Hepatocyte (in vitro differentiated cells): ENCODE data around the gene KLHL21. TPM values are rescaled to one million over a fixed set of nuclear protein-coding genes. Genes with fewer than 3 reads are reported as not detected.
"Not testable (repeated sequence)": the region's sequence is repeated elsewhere in the genome, so short reads cannot be mapped to it uniquely, and the experiment has no call there.

Source experiments
- DNase-seq: peaks from one replicate; pipeline ENCODE4 v3.0.0-alpha.2; 2016; ENCODE audit warnings: low spot score
- H2AFZ ChIP-seq: fragments of 200-600 bp; sonication (generic); 2 replicates; pipeline ENCODE4 v1.6.0; 2016; ENCODE audit warnings: antibody characterized with exemption, mild to moderate bottlenecking
- H3K27ac ChIP-seq: fragments of 200-600 bp; sonication (generic); 2 replicates; pipeline ENCODE4 v1.5.1; 2016; ENCODE audit warnings: mild to moderate bottlenecking
- H3K27me3 ChIP-seq: fragments of 200-600 bp; sonication (generic); 2 replicates; pipeline ENCODE4 v1.6.1; 2016
- H3K36me3 ChIP-seq: fragments of 200-600 bp; sonication (generic); replicated peaks from 2 replicates; pipeline ENCODE4 v1.5.1; 2016; ENCODE audit warnings: low read depth; ENCODE audit not compliant: insufficient read depth
- H3K4me1 ChIP-seq: fragments of 200-600 bp; sonication (generic); 2 replicates; pipeline ENCODE4 v1.5.1; 2016; ENCODE audit warnings: mild to moderate bottlenecking, moderate library complexity; ENCODE audit not compliant: insufficient read depth
- H3K4me2 ChIP-seq: fragments of 200-600 bp; sonication (generic); 2 replicates; pipeline ENCODE4 v1.6.0; 2016
- H3K4me3 ChIP-seq: fragments of 200-600 bp; sonication (generic); 2 replicates; pipeline ENCODE4 v1.5.1; 2016; ENCODE audit warnings: mild to moderate bottlenecking
- H3K79me2 ChIP-seq: fragments of 200-600 bp; sonication (generic); 2 replicates; pipeline ENCODE4 v1.6.0; 2017; ENCODE audit warnings: mild to moderate bottlenecking
- H3K9me2 ChIP-seq: fragments of 200-600 bp; sonication (generic); replicated peaks from 2 replicates; pipeline ENCODE4 v1.6.0; 2017; ENCODE audit warnings: mild to moderate bottlenecking; ENCODE audit not compliant: insufficient read depth
- H3K9me3 ChIP-seq: fragments of 200-600 bp; sonication (generic); 2 replicates; pipeline ENCODE4 v1.5.1; 2016; ENCODE audit warnings: low read depth, mild to moderate bottlenecking
- H4K20me1 ChIP-seq: fragments of 200-600 bp; sonication (generic); 2 replicates; pipeline ENCODE4 v1.6.0; 2016; ENCODE audit warnings: mild to moderate bottlenecking; ENCODE audit not compliant: insufficient read depth, poor library complexity, severe bottlenecking
- EZH2 ChIP-seq: fragments of 200-600 bp; sonication (generic); IDR thresholded peaks from 2 replicates; pipeline ENCODE4 v1.6.1; 2016; ENCODE audit warnings: antibody characterized with exemption, mild to moderate bottlenecking, borderline replicate concordance
- EZH2phosphoT487 ChIP-seq: fragments of 200-600 bp; sonication (generic); IDR thresholded peaks from one replicate; pipeline ENCODE4 v1.6.1; 2018; ENCODE audit warnings: antibody characterized with exemption, mild to moderate bottlenecking, low read depth, moderate library complexity; ENCODE audit not compliant: unreplicated experiment, severe bottlenecking
- WGBS: methylation state at CpG from one replicate; pipeline ENCODE4 v1.1.6; 2016; ENCODE audit warnings: low lambda C conversion rate; ENCODE audit errors: missing lambda C conversion rate; 5-methylcytosine and 5-hydroxymethylcytosine counted together
- polyA plus RNA-seq: library from polyadenylated mRNA; unstranded; fragments of >200 nt; fragmentation: Nextera tagmentation; extraction: Ambion mirVana; gene quantifications from 2 replicates; pipeline ENCODE4 v1.2.1, GENCODE V29; 2016
- total RNA-seq: library from RNA; depleted of rRNA; stranded (reverse); fragments of >200 nt; gene quantifications from 2 replicates; pipeline ENCODE4 v1.2.3, GENCODE V29; 2014
- TF ChIP-seq, protein P1 (sequence below): fragments of 200-600 bp; sonication (generic); IDR thresholded peaks from 2 replicates; pipeline ENCODE4 v1.5.1; 2016; ENCODE audit warnings: antibody characterized with exemption, mild to moderate bottlenecking; ENCODE audit not compliant: poor library complexity

Gene KLHL21
- total and polyA plus RNA-seq, 2 experiments from 2014 or later: 20.0 to 20.6 TPM

- H4K20me1 ChIP-seq: peaks cover 24% of the 10 kb centered on the region
- H3K4me1 ChIP-seq: peaks cover 33% of the 10 kb centered on the region
- no peaks in the 10 kb centered on the region for H3K9me3 ChIP-seq
- H3K27ac ChIP-seq: peak overlapping the region; percentile 100
- peaks cover 54% of the 10 kb centered on the region for H3K79me2 ChIP-seq
- H3K4me2 ChIP-seq: peak overlapping the region; percentile 88
- H3K36me3 ChIP-seq: no peaks in the 10 kb centered on the region
- H3K4me3 ChIP-seq: peak overlapping the region; percentile 95
- WGBS: 1% methylated on average over 97 of the region's 103 CpGs
- peak; percentile 71 for DNase-seq
- H2AFZ ChIP-seq: peak overlapping the region; percentile 64
- H3K9me2 ChIP-seq: no peaks in the 10 kb centered on the region
- TF ChIP-seq EZH2 (no peak), EZH2phosphoT487 (no peak)
- TF ChIP-seq, protein P1, sequence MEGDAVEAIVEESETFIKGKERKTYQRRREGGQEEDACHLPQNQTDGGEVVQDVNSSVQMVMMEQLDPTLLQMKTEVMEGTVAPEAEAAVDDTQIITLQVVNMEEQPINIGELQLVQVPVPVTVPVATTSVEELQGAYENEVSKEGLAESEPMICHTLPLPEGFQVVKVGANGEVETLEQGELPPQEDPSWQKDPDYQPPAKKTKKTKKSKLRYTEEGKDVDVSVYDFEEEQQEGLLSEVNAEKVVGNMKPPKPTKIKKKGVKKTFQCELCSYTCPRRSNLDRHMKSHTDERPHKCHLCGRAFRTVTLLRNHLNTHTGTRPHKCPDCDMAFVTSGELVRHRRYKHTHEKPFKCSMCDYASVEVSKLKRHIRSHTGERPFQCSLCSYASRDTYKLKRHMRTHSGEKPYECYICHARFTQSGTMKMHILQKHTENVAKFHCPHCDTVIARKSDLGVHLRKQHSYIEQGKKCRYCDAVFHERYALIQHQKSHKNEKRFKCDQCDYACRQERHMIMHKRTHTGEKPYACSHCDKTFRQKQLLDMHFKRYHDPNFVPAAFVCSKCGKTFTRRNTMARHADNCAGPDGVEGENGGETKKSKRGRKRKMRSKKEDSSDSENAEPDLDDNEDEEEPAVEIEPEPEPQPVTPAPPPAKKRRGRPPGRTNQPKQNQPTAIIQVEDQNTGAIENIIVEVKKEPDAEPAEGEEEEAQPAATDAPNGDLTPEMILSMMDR: no peak
- H3K27me3 ChIP-seq: no peaks in the 10 kb centered on the region
These were observed 573 bp downstream of the KLHL21 start for GRCh38 chr1:6601923-6602668.

- H3K79me2 ChIP-seq: peaks cover 62% of the 10 kb centered on the region
- H3K27me3 ChIP-seq: no peaks in the 10 kb centered on the region
- H3K4me3 ChIP-seq: peak overlapping the region; percentile 95
- peaks cover 33% of the 10 kb centered on the region for H3K4me1 ChIP-seq
- H3K9me3 ChIP-seq: no peaks in the 10 kb centered on the region
- peak overlapping the region; percentile 100 for H3K27ac ChIP-seq
- H3K4me2 ChIP-seq: peak overlapping the region; percentile 88
- WGBS: 1% methylated on average over 40 of the region's 40 CpGs
- no peaks in the 10 kb centered on the region for H3K36me3 ChIP-seq
- H2AFZ ChIP-seq: peak overlapping the region; percentile 0
- H4K20me1 ChIP-seq: peaks cover 29% of the 10 kb centered on the region
- TF ChIP-seq, protein P1: no peak
- TF ChIP-seq EZH2phosphoT487 (no peak), EZH2 (no peak)
- peak; percentile 84 for DNase-seq
- H3K9me2 ChIP-seq: no peaks in the 10 kb centered on the region
These were observed 1.4 kb downstream of the KLHL21 start for GRCh38 chr1:6601049-6601922.

GRCh38 chr1:6600410-6601048 is 2.1 kb downstream of the KLHL21 start:
- H4K20me1 ChIP-seq: peaks cover 29% of the 10 kb centered on the region
- H3K9me3 ChIP-seq: no peaks in the 10 kb centered on the region
- no peaks in the 10 kb centered on the region for H3K36me3 ChIP-seq
- no peak for TF ChIP-seq EZH2phosphoT487
- no peak for TF ChIP-seq EZH2
- TF ChIP-seq, protein P1: no peak
- no peaks in the 10 kb centered on the region for H3K9me2 ChIP-seq
- peak overlapping the region; percentile 6 for H3K4me3 ChIP-seq
- no peaks in the 10 kb centered on the region for H3K27me3 ChIP-seq
- peak overlapping the region; percentile 88 for H3K4me2 ChIP-seq
- peak overlapping the region; percentile 100 for H3K27ac ChIP-seq
- no peak overlapping the region for H2AFZ ChIP-seq
- 27% methylated on average over 10 of the region's 10 CpGs for WGBS
- DNase-seq: no peak
- H3K4me1 ChIP-seq: peaks cover 33% of the 10 kb centered on the region
- peaks cover 62% of the 10 kb centered on the region for H3K79me2 ChIP-seq

DNA sequence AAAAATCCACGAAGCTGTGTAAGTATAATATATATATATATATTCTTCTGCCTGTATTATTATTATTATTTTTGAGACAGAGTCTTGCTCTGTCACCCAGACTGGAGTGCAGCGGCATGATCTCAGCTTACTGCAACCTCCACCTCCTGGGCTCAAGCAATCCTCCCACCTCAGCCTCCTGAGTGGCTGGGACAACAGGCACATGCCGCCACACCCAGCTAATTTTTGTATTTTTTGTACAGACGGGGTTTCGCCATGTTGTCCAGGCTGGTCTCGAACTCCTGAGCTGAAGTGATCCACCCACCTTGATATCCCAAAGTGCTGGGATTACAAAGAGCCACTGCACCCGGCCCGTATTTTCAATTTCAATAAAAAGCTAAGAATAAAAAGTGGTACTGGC is 2.7 kb downstream of the KLHL21 start:
- H3K27me3 ChIP-seq, H3K36me3 ChIP-seq, H2AFZ ChIP-seq, H3K9me3 ChIP-seq, H3K9me2 ChIP-seq, DNase-seq: not testable (repeated sequence)
- Histone ChIP-seq H3K4me3 (peak overlapping the region; percentile 6), H3K4me1 (peaks cover 31% of the 10 kb centered on the region), H4K20me1 (peaks cover 29% of the 10 kb centered on the region), H3K79me2 (peaks cover 59% of the 10 kb centered on the region), H3K4me2 (peak overlapping the region; percentile 88), H3K27ac (peak overlapping the region; percentile 100)
- 87% methylated on average over 8 of the region's 8 CpGs for WGBS
